ENCODE results near the gene ENTPD1. TPM values are rescaled to one million over a fixed set of nuclear protein-coding genes. Genes with fewer than 3 reads are reported as not detected.
"Not testable (repeated sequence)": the region's sequence is repeated elsewhere in the genome, so short reads cannot be mapped to it uniquely, and the experiment has no call there.

ENTPD1 gene
- total and polyA plus RNA-seq, 4 experiments from 2014 or later, result 1.2 to 1.9 (median 1.6) TPM

DNA sequence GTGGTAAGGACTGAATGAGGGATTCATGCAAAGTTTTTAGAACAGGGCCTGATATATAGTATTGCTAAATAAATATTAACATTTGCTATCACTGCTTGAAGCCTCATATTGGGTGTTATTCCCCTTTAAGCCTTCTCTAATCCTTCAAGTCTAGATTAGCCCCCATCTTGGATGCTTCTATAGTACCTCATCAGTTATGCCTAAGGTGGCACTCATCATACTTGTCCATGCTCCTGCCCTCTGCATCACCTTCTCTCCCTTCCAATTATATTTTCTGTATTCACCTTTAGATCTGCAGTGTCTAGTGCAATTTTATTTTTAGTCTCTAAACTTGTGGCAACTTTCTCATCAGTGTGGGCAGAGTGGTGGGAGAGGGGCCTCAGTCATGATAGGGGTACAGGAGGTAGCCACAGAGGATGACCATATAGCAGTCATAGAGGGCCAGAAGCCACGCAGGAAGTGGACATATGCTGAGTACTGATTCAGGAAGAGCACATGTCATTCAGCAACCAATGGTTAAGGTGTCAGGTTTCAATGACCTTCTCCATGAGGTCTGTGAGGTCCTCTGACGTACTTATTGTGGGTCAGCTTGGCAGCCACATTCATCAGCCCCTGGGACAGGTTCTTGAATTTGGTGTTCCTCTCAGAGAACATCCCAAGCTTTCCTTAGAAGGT, 2.5 kb downstream of the ENTPD1 start:
- Mint-ChIP-seq H3K27ac (peak overlapping the region in 2 of 7 donors; percentile 43 to 51), H3K9me3 (peaks cover 0 to 2% (median 0%) of the 10 kb centered on the region in 8 donors), H3K4me3 (peak overlapping the region in 1 of 8 donors; percentile 12), H3K4me1 (peaks cover 6 to 22% (median 9%) of the 10 kb centered on the region in 4 donors), H3K27me3 (peaks cover 0 to 13% of the 10 kb centered on the region in 2 donors), H3K36me3 (no peaks in the 10 kb centered on the region)
- CTCF ChIA-PET (ENCODE audit: partially characterized antibody), result interaction anchor here (1.0 kb wide), 1 partner anchor 65 kb away, joined by 3 read pairs; the partner anchor contains the start of gene TCTN3
- no peak for DNase-seq
- Histone ChIP-seq H3K9me3 (ENCODE audit: control insufficient read depth in 1 of 2, low read length in 2 of 2) (no peaks in the 10 kb centered on the region), H3K27ac (ENCODE audit: low read depth, low read length) (no peak overlapping the region), H3K36me3 (ENCODE audit: insufficient read depth, low read length) (no peaks in the 10 kb centered on the region), H3K4me3 (ENCODE audit: low read length in 2 of 2) (no peak overlapping the region), H3K27me3 (ENCODE audit: insufficient read depth, low read length) (no peaks in the 10 kb centered on the region), H3K4me1 (ENCODE audit: insufficient read depth, low read length) (peaks cover 8% of the 10 kb centered on the region)
- POLR2A ChIA-PET (ENCODE audit: partially characterized antibody), result interaction anchor here (1.0 kb wide), 1 partner anchor 106 kb away, joined by 3 read pairs; no protein-coding TSS in a partner anchor
- intact Hi-C loops (cut with micrococcal nuclease), result loop anchor here (5.0 kb wide), 1 partner anchor 84 kb away; no protein-coding TSS in a partner anchor

DNA sequence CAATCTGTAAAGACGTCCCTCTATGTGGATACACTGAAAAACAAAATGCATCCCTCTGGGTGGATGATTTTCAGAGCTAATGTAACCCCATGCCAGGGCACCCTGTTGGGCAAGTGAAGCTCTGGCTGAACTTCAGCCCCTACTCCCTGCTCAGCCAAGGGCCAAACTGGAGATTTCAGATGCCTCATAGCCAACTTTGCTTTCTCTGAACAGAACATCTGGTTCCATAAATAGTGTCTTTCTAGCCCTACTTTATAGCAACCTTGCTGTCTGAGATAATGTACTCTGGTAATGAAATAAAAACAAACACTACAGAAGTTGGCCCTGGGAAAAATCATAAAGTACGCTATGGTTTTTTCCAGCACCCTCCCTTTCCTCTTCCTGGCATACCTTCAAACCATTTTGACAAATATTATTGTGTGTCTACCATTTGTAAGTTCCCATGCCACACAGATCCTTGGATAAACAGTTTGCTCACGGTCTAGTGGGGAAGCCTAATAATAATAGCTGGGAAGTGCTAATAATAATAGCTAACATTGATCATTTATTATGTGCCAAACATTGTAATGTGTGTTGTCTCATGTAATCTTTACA, 3.4 kb downstream of the ENTPD1 start:
- intact Hi-C loops (cut with micrococcal nuclease), result loop anchor here (5.0 kb wide), 1 partner anchor 83 kb away; no protein-coding TSS in a partner anchor
- Histone ChIP-seq H3K27me3 (ENCODE audit: insufficient read depth, low read length) (no peaks in the 10 kb centered on the region), H3K9me3 (ENCODE audit: control insufficient read depth in 1 of 2, low read length in 2 of 2) (no peaks in the 10 kb centered on the region), H3K4me1 (ENCODE audit: insufficient read depth, low read length) (peaks cover 8% of the 10 kb centered on the region), H3K4me3 (ENCODE audit: low read length in 2 of 2) (no peak overlapping the region), H3K36me3 (ENCODE audit: insufficient read depth, low read length) (no peaks in the 10 kb centered on the region), H3K27ac (ENCODE audit: low read depth, low read length) (no peak overlapping the region)
- no peaks in the 10 kb centered on the region for H3K36me3 Mint-ChIP-seq
- H3K27ac Mint-ChIP-seq, result no peak overlapping the region
- H3K9me3 Mint-ChIP-seq, result peaks cover 0 to 1% (median 0%) of the 10 kb centered on the region in 8 donors
- H3K27me3 Mint-ChIP-seq, result peaks cover 0 to 13% of the 10 kb centered on the region in 2 donors
- ChIA-PET CTCF (ENCODE audit: partially characterized antibody) (no interaction called here), POLR2A (ENCODE audit: partially characterized antibody) (no interaction called here)
- H3K4me3 Mint-ChIP-seq, result no peak overlapping the region
- H3K4me1 Mint-ChIP-seq, result peaks cover 6 to 22% (median 9%) of the 10 kb centered on the region in 4 donors
- DNase-seq, result no peak

DNA sequence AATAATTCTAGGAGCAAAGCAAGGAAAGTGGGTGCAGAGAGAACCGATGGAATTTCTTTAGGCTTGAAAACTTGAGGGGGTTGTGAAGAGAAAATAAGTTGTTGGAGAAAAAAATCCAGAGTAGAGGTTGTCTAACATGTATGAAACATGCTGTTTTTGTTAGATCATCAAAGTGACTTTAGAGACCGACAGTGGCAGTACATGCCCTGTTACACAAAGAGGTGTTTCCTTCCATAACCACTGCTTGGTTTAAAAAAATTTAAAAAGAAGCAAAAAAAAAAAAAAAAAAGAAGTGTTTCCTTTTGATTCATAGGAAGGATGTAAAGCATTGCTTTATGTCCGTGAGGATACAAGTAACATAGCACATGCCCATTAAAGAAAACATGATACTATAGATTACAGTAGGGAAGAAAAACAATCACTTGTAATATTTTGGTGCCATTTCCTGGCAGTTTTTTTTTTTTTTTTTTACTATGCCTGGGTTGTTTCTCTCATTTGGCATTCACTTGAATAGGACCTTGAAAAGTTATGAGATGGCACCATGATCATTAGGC, 6.1 kb downstream of the ENTPD1 start:
- Histone ChIP-seq H3K27ac (ENCODE audit: low read depth, low read length) (no peak overlapping the region), H3K4me3 (ENCODE audit: low read length in 2 of 2) (no peak overlapping the region), H3K9me3 (ENCODE audit: control insufficient read depth in 1 of 2, low read length in 2 of 2) (no peaks in the 10 kb centered on the region), H3K36me3 (ENCODE audit: insufficient read depth, low read length) (no peaks in the 10 kb centered on the region), H3K4me1 (ENCODE audit: insufficient read depth, low read length) (peaks cover 8% of the 10 kb centered on the region), H3K27me3 (ENCODE audit: insufficient read depth, low read length) (no peaks in the 10 kb centered on the region)
- Mint-ChIP-seq H3K27me3 (peaks cover 2 to 7% of the 10 kb centered on the region in 2 donors), H3K27ac (peak overlapping the region in 3 of 7 donors; percentile 1 to 80 (median 16)), H3K4me1 (peaks cover 3 to 5% (median 4%) of the 10 kb centered on the region in 4 donors), H3K9me3 (peaks cover 0 to 2% (median 0%) of the 10 kb centered on the region in 8 donors), H3K36me3 (no peaks in the 10 kb centered on the region), H3K4me3 (peak overlapping the region in 2 of 8 donors; percentile 3 to 5)
- peak in 2 of 5 donors; percentile 15 to 23 for DNase-seq
- intact Hi-C loops (cut with micrococcal nuclease), result no loop called here
- POLR2A ChIA-PET (ENCODE audit: partially characterized antibody), result no interaction called here
- CTCF ChIA-PET (ENCODE audit: partially characterized antibody), result no interaction called here

GRCh38 chr10:95767884-95768556, 12.1 kb downstream of the ENTPD1 start:
- H3K36me3 Mint-ChIP-seq, result no peaks in the 10 kb centered on the region
- DNase-seq, result no peak
- H3K27ac Mint-ChIP-seq, result no peak overlapping the region
- CTCF ChIA-PET (ENCODE audit: partially characterized antibody), result no interaction called here
- peaks cover 0 to 2% of the 10 kb centered on the region in 2 donors for H3K27me3 Mint-ChIP-seq
- intact Hi-C loops (cut with micrococcal nuclease), result no loop called here
- Histone ChIP-seq H3K4me1 (ENCODE audit: insufficient read depth, low read length) (no peaks in the 10 kb centered on the region), H3K27me3 (ENCODE audit: insufficient read depth, low read length) (no peaks in the 10 kb centered on the region), H3K36me3 (ENCODE audit: insufficient read depth, low read length) (no peaks in the 10 kb centered on the region), H3K4me3 (ENCODE audit: low read length in 2 of 2) (no peak overlapping the region), H3K27ac (ENCODE audit: low read depth, low read length) (no peak overlapping the region), H3K9me3 (ENCODE audit: control insufficient read depth in 1 of 2, low read length in 2 of 2) (no peaks in the 10 kb centered on the region)
- H3K9me3 Mint-ChIP-seq, result peaks cover 0 to 2% (median 0%) of the 10 kb centered on the region in 8 donors
- no peak overlapping the region for H3K4me3 Mint-ChIP-seq
- POLR2A ChIA-PET (ENCODE audit: partially characterized antibody), result no interaction called here
- H3K4me1 Mint-ChIP-seq, result no peaks in the 10 kb centered on the region

DNA sequence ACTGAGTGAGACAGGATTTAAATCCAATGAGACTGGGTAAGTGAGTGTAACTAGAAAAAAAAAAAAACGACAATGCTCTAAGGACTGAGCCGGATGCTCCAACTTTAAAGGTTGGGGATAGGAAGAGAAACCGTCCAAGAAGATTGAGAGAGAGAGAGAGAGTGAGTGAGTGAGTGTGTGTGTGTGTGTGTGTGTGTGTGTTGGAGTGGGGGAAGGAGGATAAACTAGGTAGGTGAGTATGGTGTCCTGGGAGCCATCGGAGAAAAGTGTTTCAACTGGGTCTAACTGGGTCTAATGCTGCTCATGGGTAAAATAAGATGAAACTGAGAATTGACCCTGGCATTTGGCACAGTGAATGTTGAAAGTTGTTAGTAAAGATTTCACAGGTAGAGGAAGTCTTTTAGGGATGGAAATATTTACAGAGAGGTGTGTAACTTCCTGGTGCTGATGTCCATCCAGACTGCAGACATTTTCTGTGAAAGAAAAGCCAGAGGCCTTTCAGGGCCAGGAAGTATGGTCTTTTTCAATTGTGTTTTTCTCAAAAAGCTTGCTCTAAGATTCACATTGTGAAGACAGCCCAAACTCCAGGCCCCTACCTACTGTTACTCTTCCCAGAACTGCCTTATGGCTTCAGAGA, 14.2 kb downstream of the ENTPD1 start:
- POLR2A ChIA-PET (ENCODE audit: partially characterized antibody), result no interaction called here
- Histone ChIP-seq H3K27ac (ENCODE audit: low read depth, low read length) (no peak overlapping the region), H3K4me3 (ENCODE audit: low read length in 2 of 2) (no peak overlapping the region), H3K36me3 (ENCODE audit: insufficient read depth, low read length) (no peaks in the 10 kb centered on the region), H3K27me3 (ENCODE audit: insufficient read depth, low read length) (no peaks in the 10 kb centered on the region), H3K4me1 (ENCODE audit: insufficient read depth, low read length) (no peaks in the 10 kb centered on the region), H3K9me3 (ENCODE audit: control insufficient read depth in 1 of 2, low read length in 2 of 2) (no peaks in the 10 kb centered on the region)
- Mint-ChIP-seq H3K27me3 (peaks cover 0 to 2% of the 10 kb centered on the region in 2 donors), H3K27ac (peak overlapping the region in 1 of 7 donors; percentile 16), H3K4me1 (no peaks in the 10 kb centered on the region), H3K4me3 (no peak overlapping the region), H3K9me3 (peaks cover 0 to 14% (median 1%) of the 10 kb centered on the region in 8 donors), H3K36me3 (no peaks in the 10 kb centered on the region)
- CTCF ChIA-PET (ENCODE audit: partially characterized antibody), result no interaction called here
- intact Hi-C loops (cut with micrococcal nuclease), result no loop called here
- DNase-seq, result no peak

GRCh38 chr10:95773454-95773853, 17.5 kb downstream of the ENTPD1 start:
- H3K4me1 ChIP-seq (ENCODE audit: insufficient read depth, low read length); H3K36me3 ChIP-seq (ENCODE audit: insufficient read depth, low read length); H3K36me3 Mint-ChIP-seq; H3K9me3 ChIP-seq (ENCODE audit: control insufficient read depth in 1 of 2, low read length in 2 of 2); H3K27me3 ChIP-seq (ENCODE audit: insufficient read depth, low read length); H3K27ac Mint-ChIP-seq; H3K4me1 Mint-ChIP-seq; CTCF ChIA-PET (ENCODE audit: partially characterized antibody); intact Hi-C loops (cut with micrococcal nuclease); H3K4me3 ChIP-seq (ENCODE audit: low read length in 2 of 2); POLR2A ChIA-PET (ENCODE audit: partially characterized antibody); DNase-seq; H3K27me3 Mint-ChIP-seq; H3K4me3 Mint-ChIP-seq; H3K27ac ChIP-seq (ENCODE audit: low read depth, low read length): not testable (repeated sequence)
- H3K9me3 Mint-ChIP-seq, result peaks cover 0 to 17% (median 3%) of the 10 kb centered on the region in 8 donors

DNA sequence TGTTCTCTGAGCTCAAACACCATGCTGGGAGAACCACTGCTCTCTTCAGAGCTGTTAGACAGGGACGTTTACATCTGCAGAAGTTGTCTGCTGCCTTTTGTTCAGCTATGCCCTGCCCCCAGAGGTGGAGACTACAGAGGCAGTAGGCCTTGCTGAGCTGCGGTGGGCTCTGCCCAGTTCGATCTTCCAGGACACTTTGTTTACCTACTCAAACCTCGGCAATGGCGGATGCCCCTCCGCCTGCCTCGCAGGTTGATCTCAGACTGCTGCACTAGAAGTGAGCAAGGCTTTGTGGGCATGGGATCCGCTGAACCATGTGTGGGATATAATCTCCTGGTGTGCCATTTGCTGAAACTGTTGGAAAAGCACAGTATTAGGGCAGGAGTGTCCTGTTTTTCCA, 21.7 kb downstream of the ENTPD1 start:
- H3K27me3 Mint-ChIP-seq; H3K4me1 Mint-ChIP-seq; DNase-seq; POLR2A ChIA-PET (ENCODE audit: partially characterized antibody); H3K27ac ChIP-seq (ENCODE audit: low read depth, low read length); H3K4me3 Mint-ChIP-seq; H3K36me3 ChIP-seq (ENCODE audit: insufficient read depth, low read length); H3K27ac Mint-ChIP-seq; H3K4me1 ChIP-seq (ENCODE audit: insufficient read depth, low read length); H3K9me3 ChIP-seq (ENCODE audit: control insufficient read depth in 1 of 2, low read length in 2 of 2); H3K36me3 Mint-ChIP-seq; H3K27me3 ChIP-seq (ENCODE audit: insufficient read depth, low read length); H3K4me3 ChIP-seq (ENCODE audit: low read length in 2 of 2); intact Hi-C loops (cut with micrococcal nuclease); CTCF ChIA-PET (ENCODE audit: partially characterized antibody): not testable (repeated sequence)
- H3K9me3 Mint-ChIP-seq, result peaks cover 0 to 17% (median 5%) of the 10 kb centered on the region in 8 donors

Data from CD4-positive, alpha-beta memory T cell (primary cell).